WERI-Rb-1 (cell line): ENCODE data around the gene CDK5RAP2.

Source experiments
- DNase-seq: peaks from one replicate; pipeline ENCODE4 v3.0.0-alpha.2; 2020
- H3K27ac ChIP-seq: fragments of 250-450 bp; sonication (Bioruptor Pico); 2 replicates; pipeline ENCODE4 v1.5.1; 2020; ENCODE audit warnings: mild to moderate bottlenecking, moderate library complexity
- H3K27me3 ChIP-seq: fragments of 250-450 bp; sonication (Bioruptor Pico); 2 replicates; pipeline ENCODE4 v1.5.1; 2021; ENCODE audit warnings: mild to moderate bottlenecking, low read depth, moderate library complexity; ENCODE audit not compliant: insufficient read depth, severe bottlenecking
- H3K36me3 ChIP-seq: fragments of 250-450 bp; sonication (Bioruptor Pico); 2 replicates; pipeline ENCODE4 v1.5.1; 2020; ENCODE audit warnings: mild to moderate bottlenecking, moderate library complexity
- H3K4me3 ChIP-seq: 2 replicates; pipeline ENCODE4 v1.5.1; 2011; ENCODE audit warnings: low read depth, mild to moderate bottlenecking, control low read depth, low read length
- H3K9me3 ChIP-seq: fragments of 250-450 bp; sonication (Bioruptor Pico); 2 replicates; pipeline ENCODE4 v1.5.1; 2021; ENCODE audit warnings: mild to moderate bottlenecking, moderate library complexity; ENCODE audit not compliant: severe bottlenecking
- CTCF ChIP-seq: IDR thresholded peaks from 2 replicates; pipeline ENCODE4 v1.5.1; 2011; ENCODE audit warnings: low read depth, mild to moderate bottlenecking, control low read depth, inconsistent platforms, low read length

CDK5RAP2 gene

DNA sequence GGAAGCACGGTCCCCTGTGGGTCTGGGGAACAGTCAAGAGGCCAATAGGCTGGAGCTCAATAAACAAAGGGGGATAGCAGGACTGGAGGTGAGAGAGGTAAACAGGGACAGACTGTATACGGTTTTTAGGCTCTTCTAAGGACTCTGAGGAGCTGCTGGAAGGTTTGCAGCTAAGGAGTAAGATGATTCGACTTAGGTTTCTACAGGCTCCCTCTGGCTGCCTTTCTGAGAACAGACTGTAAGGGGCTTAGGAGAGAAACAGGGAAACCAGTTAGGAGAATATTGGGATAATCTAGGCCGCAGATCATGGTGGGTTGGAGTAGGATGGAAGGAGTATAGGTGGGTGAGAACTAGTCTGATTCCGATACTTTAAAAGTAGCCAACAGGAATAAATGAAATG, 10.4 kb downstream of the CDK5RAP2 start:
- no peaks in the 10 kb centered on the region for H3K9me3 ChIP-seq
- H3K4me3 ChIP-seq: no peak overlapping the region
- no peaks in the 10 kb centered on the region for H3K27me3 ChIP-seq
- no peak overlapping the region for H3K27ac ChIP-seq
- peaks cover 83% of the 10 kb centered on the region for H3K36me3 ChIP-seq
- no peak for DNase-seq
- no peak for TF ChIP-seq CTCF

DNA sequence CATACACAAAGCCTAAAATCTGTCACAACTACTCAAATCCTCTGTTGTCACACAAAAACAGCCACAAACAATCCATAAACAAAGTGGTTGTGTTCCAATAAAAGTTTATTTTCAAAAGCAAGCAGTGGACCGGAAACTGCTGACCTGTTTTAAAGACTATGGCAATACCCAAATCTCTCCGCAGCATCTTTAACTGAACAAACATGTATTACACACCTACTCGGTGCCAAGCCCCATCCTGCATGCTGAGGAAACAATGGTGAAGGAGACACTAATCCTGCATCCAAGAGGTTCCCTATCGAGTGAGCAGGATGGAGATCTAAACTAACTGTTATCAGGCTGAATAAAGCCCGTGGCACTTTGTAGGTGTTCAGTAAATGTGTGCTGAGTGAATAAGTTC, 11.2 kb downstream of the CDK5RAP2 start:
- H3K27ac ChIP-seq: no peak overlapping the region
- no peaks in the 10 kb centered on the region for H3K27me3 ChIP-seq
- no peak for DNase-seq
- TF ChIP-seq CTCF: no peak
- no peak overlapping the region for H3K4me3 ChIP-seq
- no peaks in the 10 kb centered on the region for H3K9me3 ChIP-seq
- peaks cover 88% of the 10 kb centered on the region for H3K36me3 ChIP-seq

DNA sequence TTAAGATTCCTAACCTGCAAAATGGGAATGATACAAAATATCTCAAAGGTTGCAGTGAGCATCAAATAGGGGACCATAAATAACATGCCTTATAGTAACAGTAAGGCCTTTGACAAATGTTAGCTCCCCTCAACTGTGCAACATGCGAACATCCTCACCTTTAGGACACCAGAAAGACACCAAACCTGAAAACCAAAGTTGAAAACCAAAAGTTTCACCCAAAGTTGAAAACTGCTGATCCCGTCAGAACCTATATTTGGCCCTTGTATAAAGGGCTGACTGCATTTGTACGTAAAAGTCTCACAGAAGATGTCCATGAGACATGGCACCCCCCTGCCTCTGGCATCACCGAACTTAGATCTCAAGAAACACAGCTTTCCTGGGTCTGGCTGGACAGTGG, 12.1 kb downstream of the CDK5RAP2 start:
- peaks cover 97% of the 10 kb centered on the region for H3K36me3 ChIP-seq
- DNase-seq: no peak

GRCh38 chr9:120567081-120567480, 12.9 kb downstream of the CDK5RAP2 start:
- no peak overlapping the region for H3K27ac ChIP-seq
- H3K9me3 ChIP-seq: no peaks in the 10 kb centered on the region
- H3K4me3 ChIP-seq: no peak overlapping the region
- TF ChIP-seq CTCF: no peak
- DNase-seq: no peak
- peaks cover 97% of the 10 kb centered on the region for H3K36me3 ChIP-seq
- no peaks in the 10 kb centered on the region for H3K27me3 ChIP-seq

More for the DNA sequence above, 12.1 kb downstream of the CDK5RAP2 start:
- Histone ChIP-seq H3K27ac (no peak overlapping the region), H3K9me3 (no peaks in the 10 kb centered on the region), H3K27me3 (no peaks in the 10 kb centered on the region), H3K4me3 (no peak overlapping the region)
- TF ChIP-seq CTCF: no peak

GRCh38 chr9:120564589-120564988, 15.4 kb downstream of the CDK5RAP2 start:
- Histone ChIP-seq H3K27me3 (no peaks in the 10 kb centered on the region), H3K27ac (no peak overlapping the region), H3K9me3 (no peaks in the 10 kb centered on the region), H3K36me3 (peaks cover 90% of the 10 kb centered on the region), H3K4me3 (no peak overlapping the region)
- TF ChIP-seq CTCF: no peak
- DNase-seq: no peak

GRCh38 chr9:120562861-120563443, 17.0 kb downstream of the CDK5RAP2 start:
- no peak for DNase-seq
- no peak for TF ChIP-seq CTCF
- no peak overlapping the region for H3K4me3 ChIP-seq
- H3K36me3 ChIP-seq: peaks cover 83% of the 10 kb centered on the region
- H3K9me3 ChIP-seq: no peaks in the 10 kb centered on the region
- no peak overlapping the region for H3K27ac ChIP-seq
- H3K27me3 ChIP-seq: no peaks in the 10 kb centered on the region
